A549 (cell line): ENCODE measurements around the gene SLC35F3. TPM values are rescaled to one million over a fixed set of nuclear protein-coding genes. Genes with fewer than 3 reads are reported as not detected.
"Not testable (repeated sequence)": the region's sequence is repeated elsewhere in the genome, so short reads cannot be mapped to it uniquely, and the experiment has no call there.

Experiments used
- ATAC-seq, 2 experiments: fragments of 200-7000 bp in 1 of 2; fragments of >200 bp in 1 of 2; cut with Nextera tagmentation in 1 of 2; cut with Tn5 transposase in 1 of 2; 3 replicates each; pipeline versions ENCODE4 v1.8.0 to v1.9.1; 2018 to 2020; ENCODE audit warnings: mild to moderate bottlenecking in 1 of 2, moderate library complexity in 1 of 2
- CTCF ChIA-PET: fragments of 300-600 bp; sonication (Branson Sonifier 250); formaldehyde crosslinking; extraction: SDS; loops from one replicate; lab custom pipeline; 2021; ENCODE audit warnings: antibody characterized with exemption, inconsistent platforms; lab: Yijun Ruan, JAX
- POLR2A ChIA-PET: fragments of 350-600 bp; formaldehyde crosslinking; extraction: SDS; loops from one replicate; lab custom pipeline; 2021; ENCODE audit warnings: antibody characterized with exemption, inconsistent platforms; lab: Yijun Ruan, JAX
- DNase-seq, 2 experiments: peaks; one replicate each; pipeline versions ENCODE4 v3.0.0 to v3.0.0-alpha.2; 2011 to 2016; ENCODE audit warnings: low read depth in 1 of 2, low spot score in 1 of 2
- FAIRE-seq: peaks from 2 replicates; lab custom pipeline; 2011; peaks lifted over from hg19 to GRCh38; lab: Jason Lieb, UNC
- H3K27ac ChIP-seq, 2 experiments: fragments of >200 bp; sonication (Bioruptor Twin); formaldehyde crosslinking; 3 replicates each; pipeline ENCODE4 v1.5.1; 2016 to 2017
- H3K4me1 ChIP-seq: fragments of >200 bp; sonication (Bioruptor Twin); formaldehyde crosslinking; 3 replicates; pipeline ENCODE4 v1.6.1; 2016
- H3K4me2 ChIP-seq: fragments of >200 bp; sonication (Bioruptor Twin); formaldehyde crosslinking; 3 replicates; pipeline ENCODE4 v1.6.1; 2016
- H3K4me3 ChIP-seq: fragments of >200 bp; sonication (Bioruptor Twin); formaldehyde crosslinking; 3 replicates; pipeline ENCODE4 v1.5.1; 2016
- H3K9me3 ChIP-seq: fragments of >200 bp; sonication (Bioruptor Twin); formaldehyde crosslinking; 3 replicates; pipeline ENCODE4 v1.6.1; 2016
- CBX2 ChIP-seq: fragments of 200-600 bp; sonication (generic); IDR thresholded peaks from 2 replicates; pipeline ENCODE4 v1.6.1; 2016; ENCODE audit warnings: low read depth, mild to moderate bottlenecking, borderline replicate concordance
- CBX8 ChIP-seq: fragments of 200-600 bp; sonication (generic); IDR thresholded peaks from 2 replicates; pipeline ENCODE4 v1.6.1; 2016
- CHD4 ChIP-seq: fragments of 200-600 bp; sonication (generic); IDR thresholded peaks from 2 replicates; pipeline ENCODE4 v1.6.1; 2016; ENCODE audit warnings: antibody characterized with exemption, mild to moderate bottlenecking, borderline replicate concordance
- FOSL2 ChIP-seq, 2 experiments: fragments of 450-650 bp in 1 of 2; fragments of >200 bp in 1 of 2; sonication (Bioruptor Twin) in 1 of 2; formaldehyde crosslinking; IDR thresholded peaks; 2 replicates each; pipeline versions ENCODE4 v1.5.0 to v1.6.1; 2016 to 2020; ENCODE audit warnings: mild to moderate bottlenecking in 1 of 2, moderate library complexity in 1 of 2
- KDM1A ChIP-seq: fragments of 200-600 bp; sonication (generic); IDR thresholded peaks from 2 replicates; pipeline ENCODE4 v1.6.1; 2016; ENCODE audit warnings: low read depth, mild to moderate bottlenecking
- MAFK ChIP-seq: fragments of 450-650 bp; IDR thresholded peaks from 2 replicates; pipeline ENCODE4 v1.6.1; 2014; ENCODE audit not compliant: partially characterized antibody
- MAX ChIP-seq: IDR thresholded peaks from 2 replicates; pipeline ENCODE4 v1.6.1; 2012
- PBX3 ChIP-seq: IDR thresholded peaks from 2 replicates; pipeline ENCODE4 v1.6.1; 2012
- WGBS: methylation state at CpG from one replicate; pipeline ENCODE4 v1.1.6; 2017; ENCODE audit errors: missing lambda C conversion rate; 5-methylcytosine and 5-hydroxymethylcytosine counted together
- polyA plus RNA-seq, 4 experiments: library from polyadenylated mRNA; depleted of rRNA in 3 of 4; stranded (reverse); fragments of >200 nt; fragmentation: RNase III in 1 of 4; extraction: RNeasy Plus Mini Kit Qiagen cat#74134 plus additional on column Dnase treatment in 1 of 4; gene quantifications; 2 replicates in 3 of 4; 3 replicates in 1 of 4; pipeline ENCODE4 v1.2.3, GENCODE V29; 2011 to 2017
- TF ChIP-seq, protein P1 (sequence below): fragments of 150-350 bp; IDR thresholded peaks from 2 replicates; pipeline ENCODE4 v1.6.1; 2014; ENCODE audit warnings: low read depth, mild to moderate bottlenecking, low read length
- TF ChIP-seq, protein P2 (sequence below): fragments of >200 bp; sonication (Bioruptor Twin); formaldehyde crosslinking; IDR thresholded peaks from 2 replicates; pipeline ENCODE4 v1.6.1; 2016
- TF ChIP-seq, protein P3 (sequence below): fragments of 450-650 bp; IDR thresholded peaks from 2 replicates; pipeline ENCODE4 v1.6.1; 2014; ENCODE audit warnings: antibody characterized with exemption

The SLC35F3 gene
- polyA plus RNA-seq, 2 of the 4 experiments (the other 2 are of a cell fraction), result 5.5 to 7.8 TPM

DNA sequence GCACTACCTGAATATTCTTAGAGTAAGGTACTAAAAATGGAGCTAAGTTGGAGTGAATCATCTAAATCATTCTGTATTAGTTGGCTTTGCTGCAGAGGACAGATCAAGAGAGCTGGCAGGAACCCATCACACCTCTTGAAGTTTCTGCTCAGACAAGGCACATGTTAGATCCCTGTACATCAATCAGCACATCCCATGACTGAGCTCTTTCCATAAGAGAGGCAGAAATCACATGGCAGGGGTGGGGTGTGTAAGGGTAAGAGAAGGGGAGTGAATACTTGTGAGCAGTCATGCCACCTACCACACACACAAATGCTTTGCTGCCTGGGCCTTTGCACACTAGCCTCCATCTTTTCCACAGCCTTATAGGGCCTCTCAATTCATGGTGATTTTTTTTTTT lies 214.4 kb downstream of the SLC35F3 start:
- no peaks in the 10 kb centered on the region for H3K9me3 ChIP-seq
- H3K4me1 ChIP-seq, result peaks cover 33% of the 10 kb centered on the region
- no peak overlapping the region for H3K4me2 ChIP-seq
- CTCF ChIA-PET, result interaction anchor here (0.7 to 11.5 kb wide), 6 partner anchors 7 to 755 kb away, joined by 3 to 116 read pairs (median 4); no protein-coding TSS in a partner anchor
- ATAC-seq (no peak; a peak in 1 of 6 replicates), DNase-seq (no peak), FAIRE-seq (no peak)
- H3K4me3 ChIP-seq, result no peak overlapping the region
- TF ChIP-seq CBX2 (no peak), PBX3 (no peak), CBX8 (no peak)
- TF ChIP-seq, protein P1, sequence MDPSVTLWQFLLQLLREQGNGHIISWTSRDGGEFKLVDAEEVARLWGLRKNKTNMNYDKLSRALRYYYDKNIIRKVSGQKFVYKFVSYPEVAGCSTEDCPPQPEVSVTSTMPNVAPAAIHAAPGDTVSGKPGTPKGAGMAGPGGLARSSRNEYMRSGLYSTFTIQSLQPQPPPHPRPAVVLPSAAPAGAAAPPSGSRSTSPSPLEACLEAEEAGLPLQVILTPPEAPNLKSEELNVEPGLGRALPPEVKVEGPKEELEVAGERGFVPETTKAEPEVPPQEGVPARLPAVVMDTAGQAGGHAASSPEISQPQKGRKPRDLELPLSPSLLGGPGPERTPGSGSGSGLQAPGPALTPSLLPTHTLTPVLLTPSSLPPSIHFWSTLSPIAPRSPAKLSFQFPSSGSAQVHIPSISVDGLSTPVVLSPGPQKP, result no peak
- TF ChIP-seq, protein P2, sequence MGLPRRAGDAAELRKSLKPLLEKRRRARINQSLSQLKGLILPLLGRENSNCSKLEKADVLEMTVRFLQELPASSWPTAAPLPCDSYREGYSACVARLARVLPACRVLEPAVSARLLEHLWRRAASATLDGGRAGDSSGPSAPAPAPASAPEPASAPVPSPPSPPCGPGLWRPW, result no peak
- H3K27ac ChIP-seq, result peak overlapping the region in 1 of 2 experiments; percentile 64; a peak in 3 of 6 replicates
- POLR2A ChIA-PET, result interaction anchor here (1.4 kb wide), 1 partner anchor 255 kb away, joined by 3 read pairs; the partner anchor contains the start of gene COA6

GRCh38 chr1:234119431-234119830 lies 215.0 kb downstream of the SLC35F3 start:
- no peak for FAIRE-seq
- Histone ChIP-seq H3K9me3 (no peaks in the 10 kb centered on the region), H3K4me1 (peaks cover 34% of the 10 kb centered on the region), H3K4me2 (no peak overlapping the region), H3K4me3 (no peak overlapping the region), H3K27ac (peak overlapping the region in 1 of 2 experiments; percentile 78; a peak in 3 of 6 replicates)
- ChIA-PET CTCF (interaction anchor here (0.7 to 11.5 kb wide), 6 partner anchors 7 to 755 kb away, joined by 3 to 116 read pairs (median 4); no protein-coding TSS in a partner anchor), POLR2A (interaction anchor here (1.4 kb wide), 1 partner anchor 254 kb away, joined by 3 read pairs; the partner anchor contains the start of gene COA6)
- no peak for DNase-seq
- TF ChIP-seq, protein P3, sequence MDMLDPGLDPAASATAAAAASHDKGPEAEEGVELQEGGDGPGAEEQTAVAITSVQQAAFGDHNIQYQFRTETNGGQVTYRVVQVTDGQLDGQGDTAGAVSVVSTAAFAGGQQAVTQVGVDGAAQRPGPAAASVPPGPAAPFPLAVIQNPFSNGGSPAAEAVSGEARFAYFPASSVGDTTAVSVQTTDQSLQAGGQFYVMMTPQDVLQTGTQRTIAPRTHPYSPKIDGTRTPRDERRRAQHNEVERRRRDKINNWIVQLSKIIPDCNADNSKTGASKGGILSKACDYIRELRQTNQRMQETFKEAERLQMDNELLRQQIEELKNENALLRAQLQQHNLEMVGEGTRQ, result no peak
- TF ChIP-seq KDM1A, result no peak
- TF ChIP-seq CHD4, result no peak
- TF ChIP-seq MAX, result no peak
- TF ChIP-seq MAFK, result no peak
- 87% methylated on average over 5 of the region's 5 CpGs for WGBS
- ATAC-seq, result no peak

DNA sequence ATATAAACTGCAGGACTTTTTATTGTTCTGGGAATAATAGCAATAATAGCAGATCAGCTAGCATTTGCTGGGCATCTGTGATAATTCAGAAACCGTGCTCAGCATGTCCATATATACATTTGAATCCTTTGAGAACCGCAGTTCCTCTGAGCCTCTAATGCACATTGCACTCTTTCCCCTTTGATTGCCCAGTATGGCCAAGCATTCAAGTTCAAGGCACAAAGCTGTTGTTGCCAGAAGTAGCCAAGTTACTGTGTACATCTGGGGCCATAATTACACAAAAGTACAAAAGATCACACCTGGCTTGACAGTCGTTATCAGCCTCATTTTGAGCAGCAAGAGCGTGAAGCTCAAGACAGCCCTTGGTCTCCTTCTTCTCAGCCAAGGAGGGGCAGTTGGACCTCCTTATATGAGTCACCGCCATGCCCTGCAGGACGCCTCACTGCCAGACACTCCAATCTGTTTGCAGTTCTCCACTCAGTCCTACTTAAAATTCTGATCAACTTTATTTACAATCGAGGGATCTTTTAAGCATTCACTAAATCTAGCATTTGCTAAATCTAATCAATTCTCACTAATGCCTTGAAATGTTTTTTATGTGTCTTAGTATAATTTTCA lies 216.0 kb downstream of the SLC35F3 start:
- peak; percentile 58 to 74; a peak in 4 of 6 replicates for ATAC-seq
- no peak for FAIRE-seq
- TF ChIP-seq, protein P2, result no peak
- no peak for TF ChIP-seq FOSL2 (IDR thresholded peaks at IDR 0.05)
- TF ChIP-seq FOSL2 (CRISPR knock-in tag; IDR thresholded peaks at IDR 0.05), result peak; percentile 43; the same call in 1 of the 2 replicates
- peak overlapping the region; percentile 32 to 78; a peak in 4 of 6 replicates for H3K27ac ChIP-seq
- peak overlapping the region; percentile 14; the same call in 2 of the 3 replicates for H3K4me2 ChIP-seq
- DNase-seq, result no peak
- no peak overlapping the region for H3K4me3 ChIP-seq
- H3K4me1 ChIP-seq, result peaks cover 32% of the 10 kb centered on the region
- POLR2A ChIA-PET, result interaction anchor here (1.4 kb wide), 1 partner anchor 253 kb away, joined by 3 read pairs; the partner anchor contains the start of gene COA6
- H3K9me3 ChIP-seq, result no peaks in the 10 kb centered on the region
- WGBS, result 56% methylated on average over 7 of the region's 7 CpGs
- CTCF ChIA-PET, result interaction anchor here (0.8 to 11.5 kb wide), 4 partner anchors 8 to 206 kb away, joined by 3 to 116 read pairs (median 49); no protein-coding TSS in a partner anchor

DNA sequence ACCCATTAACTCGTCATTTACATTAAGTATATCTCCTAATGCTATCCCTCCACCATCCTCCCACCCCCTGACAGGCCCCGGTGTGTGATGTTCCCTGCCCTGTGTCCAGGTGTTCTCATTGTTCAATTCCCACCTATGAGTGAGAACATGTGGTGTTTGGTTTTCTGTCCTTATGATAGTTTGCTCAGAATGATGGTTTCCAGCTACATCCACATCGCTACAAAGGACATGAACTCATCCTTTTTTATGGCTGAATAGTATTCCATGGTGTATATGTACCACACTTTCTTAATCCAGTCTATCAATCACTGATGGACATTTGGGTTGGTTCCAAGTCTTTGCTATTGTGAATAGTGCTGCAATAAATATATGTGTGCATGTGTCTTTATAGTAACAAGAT lies 217.2 kb downstream of the SLC35F3 start:
- ATAC-seq, H3K27ac ChIP-seq, POLR2A ChIA-PET, H3K4me2 ChIP-seq, H3K9me3 ChIP-seq, H3K4me3 ChIP-seq, FAIRE-seq, DNase-seq: not testable (repeated sequence)
- peaks cover 27% of the 10 kb centered on the region for H3K4me1 ChIP-seq
- CTCF ChIA-PET, result interaction anchor here (11.0 to 11.5 kb wide), 2 partner anchors 10 to 187 kb away, joined by 94 to 116 read pairs; no protein-coding TSS in a partner anchor
- 91% methylated on average over 3 of the region's 3 CpGs for WGBS

- peaks cover 33% of the 10 kb centered on the region for H3K4me1 ChIP-seq
- H3K4me3 ChIP-seq, FAIRE-seq, H3K9me3 ChIP-seq, DNase-seq, POLR2A ChIA-PET, ATAC-seq, H3K27ac ChIP-seq, H3K4me2 ChIP-seq: not testable (repeated sequence)
- WGBS, result 75% methylated on average over 2 of the region's 2 CpGs
- CTCF ChIA-PET, result interaction anchor here (4.3 to 11.5 kb wide), 3 partner anchors 10 to 205 kb away, joined by 31 to 116 read pairs (median 94); no protein-coding TSS in a partner anchor
These were observed 218.1 kb downstream of the SLC35F3 start for GRCh38 chr1:234122571-234122970.
